Measurements from ENCODE around the gene RRBP1. TPM values are rescaled to one million over a fixed set of nuclear protein-coding genes. Genes with fewer than 3 reads are reported as not detected.

Gene RRBP1
- total and polyA plus RNA-seq, 4 donors: 106 to 208 (median 127) TPM

- ATAC-seq (ENCODE audit: insufficient read depth, low FRiP score): no peak
Measured at GRCh38 chr20:17613328-17614175, 68.5 kb downstream of the RRBP1 start.

DNA sequence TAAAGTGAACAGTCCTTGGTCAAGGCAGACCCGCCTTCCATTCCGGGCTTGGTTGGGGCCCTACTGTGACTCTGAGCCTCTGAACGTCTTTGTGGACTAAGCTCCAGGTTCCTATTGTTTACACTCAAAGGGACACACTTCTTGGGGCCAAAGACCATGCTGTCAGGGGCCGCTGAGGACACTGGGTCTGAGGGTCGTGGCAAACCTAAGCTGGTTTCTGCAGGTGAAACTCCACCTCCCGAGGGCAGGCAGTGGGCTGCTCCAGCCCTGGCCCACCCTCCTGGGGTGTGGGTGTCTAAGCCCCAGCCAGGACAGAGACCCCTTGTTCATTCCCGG, 69.1 kb downstream of the RRBP1 start:
- DNase-seq (peak in 1 of 3 donors; percentile 11), ATAC-seq (ENCODE audit: insufficient read depth, low FRiP score) (no peak)
- no peaks in the 10 kb centered on the region for H3K27me3 ChIP-seq (ENCODE audit: control insufficient read depth in 3 of 3, insufficient read depth in 3 of 3, low read length in 2 of 3)
- TF ChIP-seq, protein P1, sequence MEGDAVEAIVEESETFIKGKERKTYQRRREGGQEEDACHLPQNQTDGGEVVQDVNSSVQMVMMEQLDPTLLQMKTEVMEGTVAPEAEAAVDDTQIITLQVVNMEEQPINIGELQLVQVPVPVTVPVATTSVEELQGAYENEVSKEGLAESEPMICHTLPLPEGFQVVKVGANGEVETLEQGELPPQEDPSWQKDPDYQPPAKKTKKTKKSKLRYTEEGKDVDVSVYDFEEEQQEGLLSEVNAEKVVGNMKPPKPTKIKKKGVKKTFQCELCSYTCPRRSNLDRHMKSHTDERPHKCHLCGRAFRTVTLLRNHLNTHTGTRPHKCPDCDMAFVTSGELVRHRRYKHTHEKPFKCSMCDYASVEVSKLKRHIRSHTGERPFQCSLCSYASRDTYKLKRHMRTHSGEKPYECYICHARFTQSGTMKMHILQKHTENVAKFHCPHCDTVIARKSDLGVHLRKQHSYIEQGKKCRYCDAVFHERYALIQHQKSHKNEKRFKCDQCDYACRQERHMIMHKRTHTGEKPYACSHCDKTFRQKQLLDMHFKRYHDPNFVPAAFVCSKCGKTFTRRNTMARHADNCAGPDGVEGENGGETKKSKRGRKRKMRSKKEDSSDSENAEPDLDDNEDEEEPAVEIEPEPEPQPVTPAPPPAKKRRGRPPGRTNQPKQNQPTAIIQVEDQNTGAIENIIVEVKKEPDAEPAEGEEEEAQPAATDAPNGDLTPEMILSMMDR (IDR thresholded peaks at IDR 0.05; ENCODE audit: control extremely low read depth, extremely low read depth): no peak
- no peak overlapping the region for H3K4me3 ChIP-seq
- H3K9me3 ChIP-seq (ENCODE audit: control insufficient read depth in 4 of 4, insufficient read depth in 3 of 4, low read length in 3 of 4): no peaks in the 10 kb centered on the region
- WGBS, 2 donors: 83 to 91% methylated on average over 7 of the region's 7 CpGs
- H3K9ac ChIP-seq (ENCODE audit: insufficient read depth in 1 of 2, low read length in 2 of 2): no peak overlapping the region
- H3K4me1 ChIP-seq (ENCODE audit: control insufficient read depth in 5 of 5, insufficient read depth in 5 of 5, low read length in 5 of 5): peaks cover 0 to 22% (median 5%) of the 10 kb centered on the region in 5 donors
- H3K36me3 ChIP-seq (ENCODE audit: control insufficient read depth in 4 of 4, insufficient read depth in 4 of 4, low read length in 4 of 4): peaks cover 9 to 43% (median 10%) of the 10 kb centered on the region in 4 donors
- peak overlapping the region in 1 of 2 donors; percentile 81 for H3K27ac ChIP-seq (ENCODE audit: low read depth in 1 of 2, low read length in 1 of 2)

More at GRCh38 chr20:17613328-17614175, 68.5 kb downstream of the RRBP1 start:
- Histone ChIP-seq H3K27me3 (ENCODE audit: control insufficient read depth in 3 of 3, insufficient read depth in 3 of 3, low read length in 2 of 3) (no peaks in the 10 kb centered on the region), H3K36me3 (ENCODE audit: control insufficient read depth in 4 of 4, insufficient read depth in 4 of 4, low read length in 4 of 4) (peaks cover 9 to 48% (median 10%) of the 10 kb centered on the region in 4 donors), H3K4me3 (no peak overlapping the region), H3K4me1 (ENCODE audit: control insufficient read depth in 5 of 5, insufficient read depth in 5 of 5, low read length in 5 of 5) (peaks cover 0 to 22% (median 5%) of the 10 kb centered on the region in 5 donors), H3K9ac (ENCODE audit: insufficient read depth in 1 of 2, low read length in 2 of 2) (no peak overlapping the region), H3K27ac (ENCODE audit: low read depth in 1 of 2, low read length in 1 of 2) (peak overlapping the region in 1 of 2 donors; percentile 81), H3K9me3 (ENCODE audit: control insufficient read depth in 4 of 4, insufficient read depth in 3 of 4, low read length in 3 of 4) (no peaks in the 10 kb centered on the region)
- 82 to 84% methylated on average over 38 to 40 of the region's 40 CpGs for WGBS, 2 donors
- DNase-seq: peak in 1 of 3 donors; percentile 10
- TF ChIP-seq, protein P1 (IDR thresholded peaks at IDR 0.05; ENCODE audit: control extremely low read depth, extremely low read depth): no peak

GRCh38 chr20:17612287-17612991, 69.6 kb downstream of the RRBP1 start:
- DNase-seq: peak in 1 of 3 donors; percentile 15
- ATAC-seq (ENCODE audit: insufficient read depth, low FRiP score): no peak
- H3K9ac ChIP-seq (ENCODE audit: insufficient read depth in 1 of 2, low read length in 2 of 2): no peak overlapping the region
- H3K27me3 ChIP-seq (ENCODE audit: control insufficient read depth in 3 of 3, insufficient read depth in 3 of 3, low read length in 2 of 3): no peaks in the 10 kb centered on the region
- WGBS, 2 donors: 49 to 51% methylated on average over 16 of the region's 16 CpGs
- peaks cover 10 to 42% (median 14%) of the 10 kb centered on the region in 4 donors for H3K36me3 ChIP-seq (ENCODE audit: control insufficient read depth in 4 of 4, insufficient read depth in 4 of 4, low read length in 4 of 4)
- H3K27ac ChIP-seq (ENCODE audit: low read depth in 1 of 2, low read length in 1 of 2): peak overlapping the region in 1 of 2 donors; percentile 81
- no peaks in the 10 kb centered on the region for H3K9me3 ChIP-seq (ENCODE audit: control insufficient read depth in 4 of 4, insufficient read depth in 3 of 4, low read length in 3 of 4)
- no peak overlapping the region for H3K4me3 ChIP-seq
- TF ChIP-seq, protein P1 (IDR thresholded peaks at IDR 0.05; ENCODE audit: control extremely low read depth, extremely low read depth): no peak
- peaks cover 0 to 22% (median 5%) of the 10 kb centered on the region in 5 donors for H3K4me1 ChIP-seq (ENCODE audit: control insufficient read depth in 5 of 5, insufficient read depth in 5 of 5, low read length in 5 of 5)
